K562 (cell line): ENCODE measurements around the gene MID1IP1. TPM values are rescaled to one million over a fixed set of nuclear protein-coding genes. Genes with fewer than 3 reads are reported as not detected.

Source experiments
- ATF1 ChIP-seq, 2 experiments: fragments of 450-650 bp in 1 of 2; IDR thresholded peaks; 2 replicates each; pipeline ENCODE4 v1.6.1; 2016; ENCODE audit warnings: missing compliant biosample characterization in 1 of 2, missing genetic modification characterization in 1 of 2
- CREBBP ChIP-seq: IDR thresholded peaks from one replicate; pipeline ENCODE4 v1.6.1; 2012; ENCODE audit warnings: low read depth, mild to moderate bottlenecking, control low read depth, inconsistent platforms, low read length
- CREM ChIP-seq: IDR thresholded peaks from 2 replicates; pipeline ENCODE4 v1.6.1; 2014; ENCODE audit warnings: antibody characterized with exemption, low read depth
- DPF2 ChIP-seq: fragments of 450-650 bp; IDR thresholded peaks from 2 replicates; pipeline ENCODE4 v1.6.1; 2016
- E2F6 ChIP-seq, 2 experiments: IDR thresholded peaks; 2 replicates each; pipeline ENCODE4 v1.6.1; 2011; ENCODE audit warnings: borderline replicate concordance in 1 of 2, control low read depth in 1 of 2, low read depth in 1 of 2, low read length in 1 of 2, mild to moderate bottlenecking in 1 of 2, mixed read lengths in 1 of 2, moderate library complexity in 1 of 2; ENCODE audit not compliant: insufficient read depth in 1 of 2, insufficient read length in 1 of 2, poor library complexity in 1 of 2, severe bottlenecking in 1 of 2; ENCODE audit errors: extremely low read depth in 1 of 2
- ELF4 ChIP-seq: fragments of 450-650 bp; formaldehyde crosslinking; IDR thresholded peaks from 2 replicates; pipeline ENCODE4 v1.4.0; 2022; ENCODE audit warnings: missing genetic modification characterization
- EP300 ChIP-seq: IDR thresholded peaks from 2 replicates; pipeline ENCODE4 v1.6.1; 2012; ENCODE audit warnings: low read length, improper control_type of control experiment
- MYNN ChIP-seq, 2 experiments: sonication (generic); formaldehyde crosslinking in 1 of 2; IDR thresholded peaks; 2 replicates each; pipeline versions ENCODE4 v1.5.0 to v1.6.1; 2016 to 2020; ENCODE audit warnings: antibody characterized with exemption in 1 of 2, missing genetic modification reagents in 1 of 2
- RAD51 ChIP-seq: fragments of 450-650 bp; IDR thresholded peaks from 2 replicates; pipeline ENCODE4 v1.7.1; 2016; ENCODE audit warnings: low read depth, mild to moderate bottlenecking, borderline replicate concordance
- RBM22 ChIP-seq: fragments of 200-400 bp; formaldehyde crosslinking; IDR thresholded peaks from 2 replicates; pipeline ENCODE4 v1.6.1; 2018; ENCODE audit warnings: low read length, low read depth; ENCODE audit not compliant: poor library complexity, severe bottlenecking
- SREBF1 ChIP-seq: fragments of 150-350 bp; IDR thresholded peaks from 2 replicates; pipeline ENCODE4 v1.6.1; 2014; ENCODE audit warnings: antibody characterized with exemption, low read depth, low read length, borderline replicate concordance
- STAT5B ChIP-seq: fragments of 250-450 bp; sonication (Bioruptor Pico); IDR thresholded peaks from 2 replicates; pipeline ENCODE4 v1.8.0; 2021; ENCODE audit warnings: mild to moderate bottlenecking, inconsistent platforms
- TAF7 ChIP-seq: fragments of 450-650 bp; IDR thresholded peaks from 2 replicates; pipeline ENCODE4 v1.6.1; 2016; ENCODE audit warnings: missing genetic modification characterization, missing compliant biosample characterization
- ZBTB1 ChIP-seq: sonication (generic); formaldehyde crosslinking; IDR thresholded peaks from 2 replicates; pipeline ENCODE4 v1.8.1; 2023; ENCODE audit warnings: missing genetic modification reagents, low read depth, mild to moderate bottlenecking, borderline replicate concordance
- ZBTB12 ChIP-seq: fragments of 250-450 bp; sonication (Bioruptor Pico); IDR thresholded peaks from 2 replicates; pipeline ENCODE4 v1.4.0; 2020
- ZBTB2 ChIP-seq: fragments of 450-650 bp; IDR thresholded peaks from 2 replicates; pipeline ENCODE4 v1.6.1; 2016; ENCODE audit warnings: antibody characterized with exemption
- ZFP91 ChIP-seq: sonication (generic); formaldehyde crosslinking; IDR thresholded peaks from 2 replicates; pipeline ENCODE4 v1.8.0; 2022; ENCODE audit warnings: mild to moderate bottlenecking, missing genetic modification reagents
- ZNF766 ChIP-seq: fragments of 200-800 bp; sonication (Bioruptor generic); conservative IDR thresholded peaks from 2 replicates; pipeline ENCODE4 v1.6.1; 2016; ENCODE audit warnings: missing genetic modification characterization, missing compliant biosample characterization
- polyA plus RNA-seq, 8 experiments: library from polyadenylated mRNA; depleted of rRNA in 4 of 8; stranded (reverse) in 5 of 8; unstranded in 3 of 8; fragments of >200 nt; fragmentation: Nextera tagmentation in 2 of 8; fragmentation: Illumina TruSeq in 1 of 8; extraction: Ambion mirVana in 2 of 8; extraction: Trizol in 1 of 8; gene quantifications; 2 replicates each; pipeline versions ENCODE4 v1.2.1 to v1.2.3, GENCODE V29; 2011 to 2014; ENCODE audit warnings: inconsistent platforms in 1 of 8, missing spikeins in 1 of 8
- total RNA-seq, 7 experiments: library from RNA; depleted of rRNA in 6 of 7; stranded (reverse); fragments of >200 nt in 6 of 7; fragmentation: Illumina TruSeq in 2 of 7; extraction: Trizol in 2 of 7; gene quantifications; 2 replicates each; pipeline versions ENCODE4 v1.2.1 to v1.2.3, GENCODE V29; 2011 to 2021; ENCODE audit warnings: low replicate concordance in 1 of 7

Gene MID1IP1
- total and polyA plus RNA-seq, 9 of the 15 experiments (the other 6 are each of a cell fraction or from before 2014, with no cell fraction given): 0.51 to 102 (median 27.5) TPM

- TF ChIP-seq ZFP91 (no peak), ATF1 (CRISPR knock-in tag; IDR thresholded peaks at IDR 0.05) (no peak), ATF1 (tag; IDR thresholded peaks at IDR 0.05) (no peak), DPF2 (no peak), TAF7 (tag) (no peak), EP300 (peak; percentile 70; the same call in 1 of the 2 replicates), ZBTB1 (CRISPR knock-in tag) (0 out of 2 replicates have a peak, but pooled peaks have one; percentile 22), ZNF766 (CRISPR knock-in tag) (peak; percentile 54; the same call in 1 of the 2 replicates), E2F6 (IDR thresholded peaks at IDR 0.05; ENCODE audit: borderline replicate concordance in 1 of 2, extremely low read depth in 1 of 2, insufficient read depth in 1 of 2, insufficient read length in 1 of 2, low read depth in 1 of 2, low read length in 1 of 2, poor library complexity in 1 of 2, severe bottlenecking in 1 of 2) (peak in 1 of 2 experiments; percentile 31), ZBTB12 (CRISPR knock-in tag) (no peak), RBM22 (peak; percentile 67), CREBBP (no peak), SREBF1 (no peak), CREM (peak; percentile 18), ELF4 (CRISPR knock-in tag) (no peak), ZBTB2 (no peak), STAT5B (CRISPR knock-in tag) (no peak), RAD51 (no peak), MYNN (IDR thresholded peaks at IDR 0.05) (no peak), MYNN (CRISPR knock-in tag; IDR thresholded peaks at IDR 0.05) (no peak)
Measured at GRCh38 chrX:38805432-38806389, 4.5 kb downstream of the MID1IP1 start (continued).
